ENCODE results near the gene NPIPA5.

GRCh38 chr16:15396948-15397594 lies 19.0 kb upstream of the NPIPA5 start:
- TF ChIP-seq RERE (CRISPR knock-in tag; IDR thresholded peaks at IDR 0.05; ENCODE audit: low read depth) (no peak), EZH2 (conservative IDR thresholded peaks at IDR 0.05; ENCODE audit: low read depth, low read length) (no peak), KDM5A (IDR thresholded peaks at IDR 0.05; ENCODE audit: borderline replicate concordance, low read length) (no peak), POLR2A (IDR thresholded peaks at IDR 0.05; ENCODE audit: insufficient read depth in 1 of 2, low read depth in 2 of 2, low read length in 2 of 2) (no peak; a peak in 1 of 4 replicates), HDAC2 (CRISPR knock-in tag; IDR thresholded peaks at IDR 0.05) (no peak), ZNF124 (CRISPR knock-in tag; IDR thresholded peaks at IDR 0.05) (0 out of 2 replicates have a peak, but pooled peaks have one; percentile 13)

Data from HepG2 (cell line).